ENCODE measurements around the gene CMTM5. TPM values are rescaled to one million over a fixed set of nuclear protein-coding genes. Genes with fewer than 3 reads are reported as not detected.

Gene CMTM5
- total RNA-seq, 1 donor from 2014 or later: 4.3 TPM

GRCh38 chr14:23403908-23404307, 27.1 kb downstream of the CMTM5 start:
- Histone ChIP-seq H3K9ac (no peak overlapping the region), H4K20me1 (ENCODE audit: low read depth) (no peaks in the 10 kb centered on the region), H3F3A (ENCODE audit: low read depth) (no peaks in the 10 kb centered on the region), H3K79me2 (ENCODE audit: low read depth) (no peaks in the 10 kb centered on the region), H3K4me2 (no peak overlapping the region), H3K36me3 (no peaks in the 10 kb centered on the region), H3K4me1 (no peaks in the 10 kb centered on the region), H3K27me3 (peaks cover 6% of the 10 kb centered on the region), H2AFZ (replicated peaks) (no peak overlapping the region), H3K9me3 (ENCODE audit: low read depth) (no peaks in the 10 kb centered on the region), H3K4me3 (no peak overlapping the region), H3K27ac (no peak overlapping the region)
- H3K27me3 Mint-ChIP-seq (ENCODE audit: insufficient read depth, low read depth): peaks cover 13% of the 10 kb centered on the region
- no peaks in the 10 kb centered on the region for H3K36me3 Mint-ChIP-seq
- no peak overlapping the region for H3K4me3 Mint-ChIP-seq
- no peak for DNase-seq (ENCODE audit: low spot score)
- no peak overlapping the region for H3K27ac Mint-ChIP-seq
- H3K4me1 Mint-ChIP-seq: peaks cover 12% of the 10 kb centered on the region
- peaks cover 3% of the 10 kb centered on the region for H3K9me3 Mint-ChIP-seq
- TF ChIP-seq EZH2 (IDR thresholded peaks at IDR 0.05): no peak
- no peak for TF ChIP-seq CTCF (IDR thresholded peaks at IDR 0.05)
- TF ChIP-seq EZH2phosphoT487 (IDR thresholded peaks at IDR 0.05): no peak

GRCh38 chr14:23404331-23404900, 27.6 kb downstream of the CMTM5 start:
- Histone ChIP-seq H3K27ac (no peak overlapping the region), H3K4me1 (no peaks in the 10 kb centered on the region), H3K4me3 (no peak overlapping the region), H2AFZ (replicated peaks) (no peak overlapping the region), H3K9me3 (ENCODE audit: low read depth) (no peaks in the 10 kb centered on the region), H3K27me3 (peaks cover 6% of the 10 kb centered on the region), H3K4me2 (no peak overlapping the region), H3K79me2 (ENCODE audit: low read depth) (no peaks in the 10 kb centered on the region), H3F3A (ENCODE audit: low read depth) (no peaks in the 10 kb centered on the region), H3K9ac (no peak overlapping the region), H4K20me1 (ENCODE audit: low read depth) (no peaks in the 10 kb centered on the region), H3K36me3 (no peaks in the 10 kb centered on the region)
- TF ChIP-seq CTCF (IDR thresholded peaks at IDR 0.05) (no peak), EZH2 (IDR thresholded peaks at IDR 0.05) (no peak), EZH2phosphoT487 (IDR thresholded peaks at IDR 0.05) (no peak)
- no peaks in the 10 kb centered on the region for H3K36me3 Mint-ChIP-seq
- no peak overlapping the region for H3K4me3 Mint-ChIP-seq
- no peak for DNase-seq (ENCODE audit: low spot score)
- H3K9me3 Mint-ChIP-seq: peaks cover 3% of the 10 kb centered on the region
- peaks cover 10% of the 10 kb centered on the region for H3K4me1 Mint-ChIP-seq
- H3K27me3 Mint-ChIP-seq (ENCODE audit: insufficient read depth, low read depth): peaks cover 13% of the 10 kb centered on the region
- H3K27ac Mint-ChIP-seq: no peak overlapping the region

- Histone ChIP-seq H3K36me3 (no peaks in the 10 kb centered on the region), H3K27me3 (peaks cover 6% of the 10 kb centered on the region), H2AFZ (replicated peaks) (no peak overlapping the region), H3K9me3 (ENCODE audit: low read depth) (no peaks in the 10 kb centered on the region), H4K20me1 (ENCODE audit: low read depth) (no peaks in the 10 kb centered on the region), H3K4me1 (no peaks in the 10 kb centered on the region), H3K79me2 (ENCODE audit: low read depth) (no peaks in the 10 kb centered on the region), H3K27ac (no peak overlapping the region), H3K4me2 (no peak overlapping the region), H3K9ac (no peak overlapping the region), H3F3A (ENCODE audit: low read depth) (no peaks in the 10 kb centered on the region), H3K4me3 (no peak overlapping the region)
- no peaks in the 10 kb centered on the region for H3K36me3 Mint-ChIP-seq
- no peak overlapping the region for H3K4me3 Mint-ChIP-seq
- TF ChIP-seq CTCF (IDR thresholded peaks at IDR 0.05): no peak
- no peak for TF ChIP-seq EZH2 (IDR thresholded peaks at IDR 0.05)
- TF ChIP-seq EZH2phosphoT487 (IDR thresholded peaks at IDR 0.05): no peak
- H3K27ac Mint-ChIP-seq: no peak overlapping the region
- peaks cover 3% of the 10 kb centered on the region for H3K9me3 Mint-ChIP-seq
- H3K27me3 Mint-ChIP-seq (ENCODE audit: insufficient read depth, low read depth): peaks cover 8% of the 10 kb centered on the region
- DNase-seq (ENCODE audit: low spot score): no peak
- peaks cover 8% of the 10 kb centered on the region for H3K4me1 Mint-ChIP-seq
Measured at GRCh38 chr14:23405096-23405495, 28.2 kb downstream of the CMTM5 start.
